H1 (cell line): ENCODE data around the gene RNF157.

Experiments used
- EP300 ChIP-seq, 2 experiments: IDR thresholded peaks; 1 replicate in 1 of 2; 2 replicates in 1 of 2; pipeline ENCODE4 v1.6.1; 2011 to 2012; ENCODE audit warnings: low read depth in 2 of 2, low read length in 2 of 2, mild to moderate bottlenecking in 2 of 2, borderline replicate concordance in 1 of 2, inconsistent platforms in 1 of 2, moderate library complexity in 1 of 2
- GABPA ChIP-seq: IDR thresholded peaks from 2 replicates; pipeline ENCODE4 v1.6.1; 2011; ENCODE audit warnings: mild to moderate bottlenecking, low read length, moderate library complexity, borderline replicate concordance; ENCODE audit not compliant: insufficient read depth
- JUND ChIP-seq: IDR thresholded peaks from 2 replicates; pipeline ENCODE4 v1.6.1; 2011; ENCODE audit warnings: mild to moderate bottlenecking, improper control_type of control experiment, low read length
- POLR2A ChIP-seq, 2 experiments: IDR thresholded peaks; 1 replicate in 1 of 2; 2 replicates in 1 of 2; pipeline ENCODE4 v1.6.1; 2011; ENCODE audit warnings: low read depth in 2 of 2, low read length in 2 of 2, mild to moderate bottlenecking in 2 of 2; ENCODE audit errors: control extremely low read depth in 1 of 2
- RAD21 ChIP-seq, 2 experiments: IDR thresholded peaks in 1 of 2; conservative IDR thresholded peaks in 1 of 2; 2 replicates each; pipeline ENCODE4 v1.6.1; 2011; ENCODE audit warnings: low read depth in 2 of 2, low read length in 2 of 2, improper control_type of control experiment in 1 of 2, inconsistent platforms in 1 of 2, mild to moderate bottlenecking in 1 of 2, moderate library complexity in 1 of 2
- RXRA ChIP-seq: IDR thresholded peaks from 2 replicates; pipeline ENCODE4 v1.6.1; 2011; ENCODE audit warnings: low read depth, mild to moderate bottlenecking, low read length, moderate library complexity; ENCODE audit not compliant: insufficient read depth
- SP1 ChIP-seq: IDR thresholded peaks from 2 replicates; pipeline ENCODE4 v1.6.1; 2011; ENCODE audit warnings: low read depth, low read length
- TAF1 ChIP-seq: IDR thresholded peaks from 2 replicates; pipeline ENCODE4 v1.6.1; 2011; ENCODE audit warnings: mild to moderate bottlenecking, low read depth, low read length
- TBP ChIP-seq: IDR thresholded peaks from 2 replicates; pipeline ENCODE4 v1.6.1; 2011; ENCODE audit warnings: low read depth, low read length, improper control_type of control experiment
- ZNF274 ChIP-seq: IDR thresholded peaks from 2 replicates; pipeline ENCODE4 v1.7.0; 2012; ENCODE audit warnings: low read length, borderline replicate concordance; ENCODE audit errors: extremely low read depth
- TF ChIP-seq, protein P1 (sequence below), 3 experiments: IDR thresholded peaks; 1 replicate in 2 of 3; 2 replicates in 1 of 3; pipeline versions ENCODE4 v1.5.1 to v1.6.1; 2011; ENCODE audit warnings: low read length in 3 of 3, mild to moderate bottlenecking in 3 of 3, inconsistent platforms in 2 of 3, low read depth in 1 of 3, moderate library complexity in 1 of 3; ENCODE audit not compliant: insufficient read depth in 1 of 3; ENCODE audit errors: control extremely low read depth in 1 of 3
- TF ChIP-seq, protein P2 (sequence below): IDR thresholded peaks from 2 replicates; pipeline ENCODE4 v1.6.1; 2011; ENCODE audit warnings: low read depth, mild to moderate bottlenecking, low read length; ENCODE audit not compliant: insufficient read depth

DNA sequence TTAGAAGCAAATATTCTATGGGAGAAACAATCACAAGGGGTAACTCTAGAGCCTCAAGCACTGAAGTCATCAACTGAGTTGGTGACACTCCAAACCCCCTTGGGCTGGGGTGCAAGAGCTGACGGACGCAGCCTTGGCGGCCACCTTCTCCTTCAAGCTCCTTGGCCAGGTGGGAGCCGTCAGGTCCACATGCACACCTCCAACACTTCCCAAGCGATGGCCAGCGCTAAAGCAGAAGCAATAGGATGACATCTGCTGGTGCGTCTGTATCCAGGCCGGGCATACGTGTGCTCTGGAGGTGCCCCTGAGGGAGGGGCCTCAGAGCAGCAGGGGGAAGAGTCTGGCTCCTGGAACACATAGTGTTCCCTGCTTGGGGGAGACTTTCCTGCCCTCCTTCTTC lies 87.1 kb downstream of the RNF157 start:
- TF ChIP-seq POLR2A (IDR thresholded peaks at IDR 0.05; ENCODE audit: control extremely low read depth in 1 of 2, low read depth in 2 of 2, low read length in 2 of 2): no peak
- TF ChIP-seq SP1: no peak
- no peak for TF ChIP-seq RXRA
- no peak for TF ChIP-seq ZNF274
- TF ChIP-seq, protein P1, sequence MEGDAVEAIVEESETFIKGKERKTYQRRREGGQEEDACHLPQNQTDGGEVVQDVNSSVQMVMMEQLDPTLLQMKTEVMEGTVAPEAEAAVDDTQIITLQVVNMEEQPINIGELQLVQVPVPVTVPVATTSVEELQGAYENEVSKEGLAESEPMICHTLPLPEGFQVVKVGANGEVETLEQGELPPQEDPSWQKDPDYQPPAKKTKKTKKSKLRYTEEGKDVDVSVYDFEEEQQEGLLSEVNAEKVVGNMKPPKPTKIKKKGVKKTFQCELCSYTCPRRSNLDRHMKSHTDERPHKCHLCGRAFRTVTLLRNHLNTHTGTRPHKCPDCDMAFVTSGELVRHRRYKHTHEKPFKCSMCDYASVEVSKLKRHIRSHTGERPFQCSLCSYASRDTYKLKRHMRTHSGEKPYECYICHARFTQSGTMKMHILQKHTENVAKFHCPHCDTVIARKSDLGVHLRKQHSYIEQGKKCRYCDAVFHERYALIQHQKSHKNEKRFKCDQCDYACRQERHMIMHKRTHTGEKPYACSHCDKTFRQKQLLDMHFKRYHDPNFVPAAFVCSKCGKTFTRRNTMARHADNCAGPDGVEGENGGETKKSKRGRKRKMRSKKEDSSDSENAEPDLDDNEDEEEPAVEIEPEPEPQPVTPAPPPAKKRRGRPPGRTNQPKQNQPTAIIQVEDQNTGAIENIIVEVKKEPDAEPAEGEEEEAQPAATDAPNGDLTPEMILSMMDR (IDR thresholded peaks at IDR 0.05; ENCODE audit: control extremely low read depth in 1 of 3, insufficient read depth in 1 of 3, low read depth in 1 of 3, low read length in 3 of 3): peak in 2 of 3 experiments; percentile 17 to 23; a peak in 3 of 4 replicates
- TF ChIP-seq GABPA: no peak
- TF ChIP-seq, protein P2, sequence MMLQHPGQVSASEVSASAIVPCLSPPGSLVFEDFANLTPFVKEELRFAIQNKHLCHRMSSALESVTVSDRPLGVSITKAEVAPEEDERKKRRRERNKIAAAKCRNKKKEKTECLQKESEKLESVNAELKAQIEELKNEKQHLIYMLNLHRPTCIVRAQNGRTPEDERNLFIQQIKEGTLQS: no peak
- no peak for TF ChIP-seq TAF1
- no peak for TF ChIP-seq EP300 (IDR thresholded peaks at IDR 0.05; ENCODE audit: borderline replicate concordance in 1 of 2, low read depth in 2 of 2, low read length in 2 of 2)
- peak; percentile 13 to 55; a peak in 2 of 4 replicates for TF ChIP-seq RAD21 (IDR thresholded peaks at IDR 0.05 in 1 of 2, conservative IDR thresholded peaks at IDR 0.05 in 1 of 2; ENCODE audit: low read depth in 2 of 2, low read length in 2 of 2)
- no peak for TF ChIP-seq JUND
- no peak for TF ChIP-seq TBP
